ENCODE measurements around the gene RBBP8NL.

Gene RBBP8NL

DNA sequence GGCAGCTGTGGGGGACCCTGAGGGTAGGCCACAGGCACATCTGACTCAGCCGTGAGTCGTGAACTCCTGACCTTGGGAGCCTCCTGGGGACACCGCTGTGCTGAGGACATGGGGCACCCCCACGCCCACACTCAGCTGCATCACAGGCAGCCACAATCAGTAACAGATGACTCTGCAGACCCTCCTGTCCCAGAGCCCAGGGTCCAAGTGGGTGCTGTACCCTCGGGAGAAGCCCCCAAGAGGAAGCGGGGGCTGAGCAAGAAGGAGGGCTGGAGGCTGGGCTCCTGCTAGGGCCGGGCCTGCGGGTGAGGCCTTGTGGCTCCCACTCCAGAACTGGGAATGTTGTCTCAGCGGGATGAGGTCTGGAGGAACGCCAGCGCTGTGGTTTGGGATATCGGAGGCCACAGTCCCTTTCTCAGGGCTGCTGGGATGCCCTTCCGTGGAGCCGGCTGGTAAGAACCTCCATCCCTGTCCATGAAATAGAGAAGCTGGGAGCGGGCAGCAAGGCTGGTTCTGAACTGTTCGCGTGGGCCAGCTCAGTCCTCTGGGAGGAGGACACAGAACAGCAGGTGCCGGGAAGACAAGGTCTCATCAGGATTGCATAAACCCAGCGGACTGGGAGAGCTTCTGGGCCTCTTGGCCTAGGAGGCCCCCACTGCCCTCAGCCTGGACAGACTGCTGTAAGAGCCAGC lies 57.1 kb downstream of the RBBP8NL start:
- no peak for DNase-seq (ENCODE audit: low read depth)
- H3K4me3 ChIP-seq (ENCODE audit: low read depth, low read length), result no peak overlapping the region

DNA sequence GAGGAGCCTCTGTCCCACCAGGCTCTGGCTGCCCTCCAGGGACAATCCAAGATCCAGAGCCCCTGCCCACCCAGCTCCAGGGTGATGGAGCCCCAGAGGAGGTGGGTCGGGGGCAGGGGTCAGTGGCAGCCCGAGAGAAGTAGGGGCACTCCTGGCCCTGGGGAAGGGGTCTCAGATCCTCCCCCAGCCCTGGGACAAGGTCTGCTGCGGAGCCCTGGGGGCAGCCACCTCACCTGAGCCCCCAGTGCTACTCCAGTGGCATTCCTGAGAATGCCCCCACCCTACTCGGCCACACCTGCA lies 57.6 kb downstream of the RBBP8NL start:
- DNase-seq (ENCODE audit: low read depth), result no peak
- no peak overlapping the region for H3K4me3 ChIP-seq (ENCODE audit: low read depth, low read length)

DNA sequence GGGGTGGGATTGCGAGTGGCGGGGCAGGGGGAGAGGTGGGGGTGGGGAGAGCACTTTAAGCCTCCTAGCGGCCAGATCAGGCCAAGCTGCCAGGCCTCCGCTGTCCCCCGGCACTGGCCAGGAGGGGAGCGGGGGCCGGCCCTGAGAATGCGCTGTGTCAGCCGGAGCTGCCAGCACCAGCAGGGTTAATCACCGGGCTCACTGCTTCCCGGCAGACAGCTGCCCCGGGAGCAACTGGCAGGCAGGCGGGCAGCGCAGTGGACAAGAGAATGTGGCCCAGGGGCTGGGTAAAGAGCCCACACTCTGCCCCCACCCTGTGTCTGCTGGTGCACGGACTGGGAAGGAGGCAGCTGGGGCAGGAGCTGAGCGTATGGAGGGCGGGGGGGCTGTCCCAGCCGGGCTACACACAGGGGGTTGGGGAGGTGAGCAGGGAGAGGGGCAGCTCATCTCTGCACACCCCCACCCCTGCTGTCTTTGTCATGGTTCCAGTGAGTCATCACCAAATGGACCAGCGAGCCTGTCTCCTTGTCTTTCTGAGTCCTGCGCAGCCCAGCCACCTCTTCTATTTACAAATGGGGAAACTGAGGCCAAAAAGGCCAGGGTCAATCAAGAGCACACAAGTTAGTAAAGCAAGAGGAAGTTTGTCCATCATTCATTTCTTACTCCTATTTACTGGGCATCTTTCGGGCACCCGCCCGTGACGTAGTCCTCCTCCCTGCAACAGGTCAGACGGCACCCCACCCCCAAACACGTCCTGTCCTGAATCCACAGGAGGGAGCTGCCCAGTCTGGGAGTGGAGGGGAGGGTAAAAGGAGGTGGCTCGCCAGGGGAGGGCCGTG lies 58.1 kb downstream of the RBBP8NL start:
- peak overlapping the region; percentile 11 for H3K4me3 ChIP-seq (ENCODE audit: low read depth, low read length)
- DNase-seq (ENCODE audit: low read depth), result peak; percentile 39

DNA sequence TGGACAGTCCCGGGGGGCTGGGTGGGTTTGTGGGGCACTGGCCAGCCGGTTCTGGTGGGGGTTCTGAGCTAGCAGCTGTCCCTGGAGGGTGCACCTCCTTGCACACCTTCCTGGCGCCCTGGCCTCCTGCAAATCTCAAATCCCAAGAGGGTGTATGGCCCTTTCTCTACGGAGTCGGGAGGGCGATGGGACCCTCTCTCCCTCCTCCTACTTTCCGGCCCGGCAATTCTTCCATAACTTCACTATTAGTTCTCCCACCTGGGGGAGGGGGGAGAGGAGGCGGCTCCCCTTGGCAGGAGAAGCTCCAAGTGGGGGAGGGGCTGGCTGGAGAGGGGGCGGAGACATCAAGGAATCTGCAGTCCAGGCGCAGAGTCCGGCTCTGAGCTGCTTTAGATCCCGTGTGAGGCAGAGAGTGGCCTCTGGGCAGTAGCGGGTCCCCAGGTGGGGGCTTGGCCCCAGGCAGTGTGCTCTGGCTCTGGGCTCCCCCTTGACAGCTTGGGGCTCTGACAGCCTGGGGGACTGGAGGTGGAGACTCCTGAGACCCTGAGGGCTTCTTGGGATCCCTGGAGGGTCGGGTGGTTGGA lies 58.9 kb downstream of the RBBP8NL start:
- H3K4me3 ChIP-seq (ENCODE audit: low read depth, low read length), result peak overlapping the region; percentile 24
- DNase-seq (ENCODE audit: low read depth), result no peak

DNA sequence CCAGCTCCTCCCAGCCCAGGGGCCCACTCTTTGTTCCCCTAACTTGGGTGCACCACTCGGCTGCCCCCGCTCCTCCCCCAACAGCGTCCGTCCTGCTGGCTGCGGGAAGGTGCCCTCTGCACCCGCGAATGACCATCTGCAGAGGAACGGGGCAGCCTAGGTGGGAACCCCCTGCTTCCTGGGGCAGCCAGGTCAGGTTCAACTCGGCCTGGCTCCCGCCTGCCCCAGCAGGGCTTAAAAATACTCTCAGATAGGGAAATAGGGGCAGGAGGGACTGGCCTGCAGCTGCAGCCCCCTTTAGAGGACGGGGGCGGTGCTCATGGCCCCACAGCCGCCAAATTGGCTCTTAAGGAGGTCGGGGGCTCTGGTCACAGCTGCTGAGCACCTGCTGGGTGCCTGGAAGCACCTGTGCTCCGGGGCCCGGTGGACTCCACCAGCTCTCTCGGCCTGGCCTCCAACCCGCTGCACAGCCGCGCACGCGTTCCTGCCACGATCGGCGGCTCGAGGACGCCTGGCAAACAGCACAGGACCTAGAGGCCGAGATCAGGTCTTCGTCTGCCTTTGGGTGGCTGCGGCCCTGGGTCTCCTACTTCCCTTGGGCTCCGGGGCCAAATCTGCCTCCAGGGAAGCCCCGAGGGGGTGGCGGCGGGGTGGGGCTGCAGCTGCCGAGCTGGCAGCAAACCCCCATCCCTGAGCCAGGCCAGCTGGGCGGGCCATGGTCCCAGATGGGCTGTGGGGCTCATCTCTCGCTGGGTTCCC lies 59.5 kb downstream of the RBBP8NL start:
- H3K4me3 ChIP-seq (ENCODE audit: low read depth, low read length), result peak overlapping the region; percentile 37
- DNase-seq (ENCODE audit: low read depth), result no peak

DNA sequence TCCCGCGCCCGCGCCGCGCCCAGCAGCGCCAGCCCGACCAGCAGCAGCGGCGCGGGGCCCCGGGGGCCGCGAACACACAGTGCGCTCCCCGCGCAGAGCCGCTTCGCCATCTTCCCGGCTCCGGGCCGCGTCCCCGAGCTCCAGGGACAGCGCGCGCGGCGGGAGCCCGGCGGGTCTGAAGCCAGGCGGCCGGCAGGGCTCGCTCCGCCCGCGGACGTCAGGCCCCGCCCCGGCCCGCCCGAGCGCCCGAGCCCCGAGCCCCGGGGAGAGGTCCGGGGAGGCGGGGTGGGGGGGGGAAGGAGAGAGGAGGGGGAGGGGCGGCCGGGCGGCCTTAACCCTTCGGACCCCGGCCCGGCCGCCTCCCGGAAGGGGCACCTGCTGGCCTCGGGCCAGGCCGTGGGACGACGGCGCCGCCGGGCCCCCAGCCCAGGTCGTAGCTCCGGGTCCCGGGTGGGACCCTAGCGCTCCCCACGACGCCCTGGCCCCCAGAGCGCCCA lies 60.2 kb downstream of the RBBP8NL start, which contains the start of gene LAMA5:
TSS of gene LAMA5 (minus strand) at position 177 of the 497 bp plus-strand sequence. CDS start at position 110, 67 bp downstream.
- H3K4me3 ChIP-seq (ENCODE audit: low read depth, low read length), result peak within 1 kb of the TSS; percentile 64
- no peak for DNase-seq (ENCODE audit: low read depth)

DNA sequence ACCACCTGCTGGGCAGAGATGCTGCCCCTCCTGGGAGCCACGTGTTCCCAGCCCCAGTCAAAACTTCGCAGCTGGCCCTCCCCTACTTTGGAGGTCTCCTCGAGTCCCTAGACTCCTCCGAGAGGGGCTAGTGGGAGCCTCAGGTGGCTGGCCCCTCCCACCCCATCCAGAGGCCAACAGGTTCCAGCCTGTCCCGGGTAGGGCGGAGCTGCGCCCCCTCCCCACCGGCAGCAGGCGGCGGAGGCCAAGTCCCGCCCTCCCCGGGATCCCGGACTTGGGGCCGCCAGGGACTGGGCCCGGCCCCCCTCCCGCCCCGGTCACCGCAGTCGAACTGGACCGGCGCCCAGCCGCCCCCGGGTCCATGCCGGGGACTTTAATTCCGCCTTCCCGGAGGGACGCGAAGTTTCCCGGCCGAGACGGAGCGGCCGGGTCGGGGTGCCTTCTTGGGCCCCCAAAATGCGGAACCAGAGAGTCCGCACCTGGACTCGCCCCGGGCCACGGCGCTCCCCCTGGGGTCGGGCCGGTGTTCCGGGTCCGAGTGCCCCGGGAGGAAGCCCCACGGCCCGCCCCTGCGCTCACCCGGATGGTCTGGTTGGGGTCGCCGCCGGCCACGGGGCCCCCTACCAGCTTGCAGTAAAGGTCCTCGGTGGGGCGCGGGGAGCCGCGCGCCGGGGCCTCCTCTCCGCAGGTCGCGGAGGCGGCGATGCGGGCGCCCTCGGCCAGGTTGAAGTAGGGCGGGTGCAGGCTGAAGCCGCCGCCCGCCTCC lies 60.8 kb downstream of the RBBP8NL start:
- peak overlapping the region; percentile 64 for H3K4me3 ChIP-seq (ENCODE audit: low read depth, low read length)
- DNase-seq (ENCODE audit: low read depth), result no peak

DNA sequence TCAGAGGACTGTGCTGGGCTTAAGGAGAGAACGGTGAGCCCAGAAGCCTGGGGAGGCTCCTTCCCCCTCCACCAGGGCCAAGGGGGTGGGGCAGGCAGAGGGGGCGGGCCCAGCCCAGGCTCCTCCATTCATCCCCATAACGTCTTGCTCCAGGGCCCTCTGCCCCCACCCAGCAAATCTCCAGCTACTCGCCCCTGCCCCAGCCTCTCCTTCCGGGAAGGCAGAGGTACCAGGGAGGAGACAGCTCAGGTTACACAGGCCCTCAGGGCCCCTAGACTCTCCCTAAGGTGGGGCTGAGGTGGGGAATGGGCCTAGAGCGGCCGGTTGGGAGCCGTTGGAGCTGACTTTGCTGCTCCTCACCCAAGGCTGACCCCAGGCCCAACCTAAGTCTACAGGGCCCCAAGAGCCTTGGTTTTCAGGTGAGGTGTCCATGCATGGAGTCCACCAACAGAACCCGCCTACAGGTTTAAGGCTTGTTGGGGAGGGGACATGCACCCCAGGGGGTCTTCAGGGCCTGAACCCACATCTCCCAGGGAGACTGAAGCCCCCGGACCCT lies 61.4 kb downstream of the RBBP8NL start:
- no peak for DNase-seq (ENCODE audit: low read depth)
- peak overlapping the region; percentile 64 for H3K4me3 ChIP-seq (ENCODE audit: low read depth, low read length)

DNA sequence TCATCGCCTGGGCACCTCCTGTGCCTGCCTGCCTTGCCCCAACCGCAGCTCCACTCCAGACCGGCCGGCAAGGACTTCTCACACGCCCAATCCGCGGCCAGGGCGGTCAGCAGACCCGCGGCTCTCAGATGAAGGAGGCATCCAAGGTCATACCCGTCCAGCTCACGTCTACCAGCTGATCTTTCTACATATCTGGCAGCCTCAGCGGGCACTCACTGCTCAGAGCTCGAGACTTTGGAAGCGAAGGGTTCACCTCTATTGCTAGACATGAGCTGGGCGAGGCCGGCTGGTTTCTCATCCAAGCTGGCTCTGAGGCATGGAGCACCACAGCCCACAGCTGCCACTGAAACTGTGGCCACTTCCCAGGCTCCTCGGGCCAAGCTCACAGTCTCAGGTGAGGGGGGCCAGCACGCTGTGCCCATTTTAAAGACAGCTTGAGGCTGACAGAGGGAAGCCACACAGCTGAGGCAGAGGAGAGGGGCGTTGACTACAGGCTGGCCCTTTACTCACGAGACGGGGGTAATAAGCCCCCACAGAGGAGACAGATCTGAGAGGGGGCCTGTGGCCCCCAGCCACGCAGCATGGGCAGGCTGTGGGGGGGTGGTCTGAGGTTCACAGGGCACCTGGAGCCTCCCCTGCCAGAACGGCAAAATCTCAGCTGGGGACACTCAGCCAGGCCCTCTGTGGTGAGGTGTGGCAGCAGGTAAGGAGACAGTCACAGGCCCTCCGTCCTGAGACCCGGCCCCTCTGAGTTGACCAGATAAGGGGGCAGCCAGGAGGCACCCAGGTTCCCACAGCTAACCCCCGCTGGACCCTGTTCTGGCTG lies 62.2 kb downstream of the RBBP8NL start:
- no peak for DNase-seq (ENCODE audit: low read depth)
- no peak overlapping the region for H3K4me3 ChIP-seq (ENCODE audit: low read depth, low read length)

DNA sequence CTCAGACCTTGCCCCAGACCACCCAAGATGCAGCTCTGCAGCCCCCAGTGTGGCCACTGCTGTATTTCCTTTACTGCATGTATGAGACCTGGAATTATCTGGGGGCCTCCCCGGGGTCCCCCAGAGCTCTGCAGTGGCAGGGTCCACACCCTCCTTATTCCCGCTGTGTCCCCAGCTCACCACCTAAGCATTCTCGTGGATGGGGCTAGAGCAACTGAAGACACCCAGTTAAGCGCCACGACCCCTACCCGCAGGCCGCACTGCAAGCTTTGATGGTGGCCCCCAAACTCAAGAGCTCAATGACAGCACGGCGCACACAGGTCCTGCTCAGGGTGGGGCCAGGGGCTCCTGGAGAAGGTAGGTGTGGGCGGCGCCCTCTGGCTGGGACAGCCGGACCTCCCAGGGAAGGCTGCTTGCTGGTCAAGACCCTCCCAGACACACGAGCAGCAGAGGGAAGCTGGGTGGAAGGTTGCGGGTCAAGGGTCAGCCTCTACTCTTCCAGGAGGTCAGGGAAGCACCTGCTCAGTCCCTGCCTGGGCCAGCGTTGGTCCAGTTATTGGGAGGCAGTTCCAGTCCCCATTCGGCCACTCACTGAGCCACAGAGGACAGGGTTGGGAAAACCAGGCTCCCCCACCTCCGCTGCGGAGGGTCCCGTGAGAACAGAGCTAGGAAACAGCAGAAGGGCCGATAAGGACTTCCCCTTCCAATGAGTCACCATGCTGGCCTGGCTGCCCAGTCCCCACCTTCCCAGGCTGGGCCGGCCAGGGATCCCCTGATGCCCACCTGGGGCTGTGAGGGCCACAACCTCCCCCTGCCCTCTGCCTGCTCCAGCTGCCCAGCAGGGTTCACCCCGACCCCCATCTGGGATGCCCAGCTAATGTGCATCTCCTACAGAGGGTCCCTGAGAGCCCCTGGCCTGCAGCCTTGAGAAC lies 63.2 kb downstream of the RBBP8NL start:
- H3K4me3 ChIP-seq (ENCODE audit: low read depth, low read length), result no peak overlapping the region
- no peak for DNase-seq (ENCODE audit: low read depth)

DNA sequence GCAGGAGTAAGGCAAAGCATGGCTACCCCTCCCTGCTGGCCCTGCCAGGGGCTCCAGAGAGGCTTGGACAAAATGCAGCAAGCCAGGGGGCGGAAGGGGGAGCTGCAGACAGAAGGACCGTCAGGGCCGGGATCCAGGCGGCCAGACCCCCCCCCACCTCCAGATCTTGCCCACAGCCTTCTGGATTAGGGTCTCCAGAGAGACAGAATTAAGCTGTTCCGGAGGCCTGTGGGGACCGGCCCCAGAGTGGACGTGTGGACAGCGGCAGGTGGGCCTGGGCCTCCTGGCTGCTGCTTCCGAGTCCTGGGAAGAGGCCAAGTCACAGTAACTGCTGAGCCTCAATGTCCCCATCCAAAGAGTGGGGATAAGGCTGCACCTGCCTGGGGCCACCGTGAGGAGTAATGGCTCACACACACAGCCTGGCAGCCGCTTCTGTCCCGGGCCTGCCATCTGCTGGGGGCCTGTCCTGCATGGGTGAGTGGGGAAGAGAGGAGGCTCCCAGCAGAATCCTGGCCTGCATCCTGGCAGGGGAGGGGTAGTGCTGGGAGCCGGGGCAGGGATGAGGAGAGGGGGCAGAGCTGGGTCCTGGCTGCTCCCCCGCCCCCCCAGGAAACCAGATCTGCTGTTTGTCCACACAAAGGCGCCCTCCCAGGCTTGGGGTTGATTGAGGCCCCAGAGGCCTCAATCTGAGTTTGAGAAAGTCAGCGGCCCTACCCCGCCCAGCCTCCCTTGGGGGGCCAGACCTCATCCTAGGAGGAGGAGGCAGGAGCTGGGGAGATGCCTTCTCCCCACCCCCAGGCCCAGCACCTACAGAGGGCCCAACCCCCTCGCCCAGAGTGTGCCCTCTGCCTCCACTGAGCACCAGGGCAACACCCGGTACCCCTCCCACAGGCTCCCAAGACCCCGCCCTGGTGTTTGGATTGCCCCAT lies 64.1 kb downstream of the RBBP8NL start:
- H3K4me3 ChIP-seq (ENCODE audit: low read depth, low read length), result no peak overlapping the region

DNA sequence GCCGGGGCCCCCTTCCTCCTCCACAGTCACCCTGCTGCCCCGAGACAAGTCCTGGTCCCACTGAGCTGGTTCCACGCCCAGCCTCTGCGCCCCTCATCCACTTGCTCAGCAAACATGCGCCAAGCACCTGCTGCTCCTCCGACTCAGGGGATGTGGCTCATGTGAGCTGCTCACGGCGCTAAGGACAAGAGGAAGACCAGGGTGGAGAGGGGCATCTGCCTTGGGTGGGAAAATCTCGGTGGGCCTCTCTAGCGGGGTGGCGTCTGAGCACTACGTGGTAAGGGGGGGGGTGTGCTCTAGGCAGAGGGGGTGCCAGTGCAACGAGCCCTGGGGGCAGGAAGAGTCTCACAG lies 64.8 kb downstream of the RBBP8NL start:
- no peak for DNase-seq (ENCODE audit: low read depth)
- no peak overlapping the region for H3K4me3 ChIP-seq (ENCODE audit: low read depth, low read length)

More for the DNA sequence above, 64.1 kb downstream of the RBBP8NL start:
- no peak for DNase-seq (ENCODE audit: low read depth)

DNA sequence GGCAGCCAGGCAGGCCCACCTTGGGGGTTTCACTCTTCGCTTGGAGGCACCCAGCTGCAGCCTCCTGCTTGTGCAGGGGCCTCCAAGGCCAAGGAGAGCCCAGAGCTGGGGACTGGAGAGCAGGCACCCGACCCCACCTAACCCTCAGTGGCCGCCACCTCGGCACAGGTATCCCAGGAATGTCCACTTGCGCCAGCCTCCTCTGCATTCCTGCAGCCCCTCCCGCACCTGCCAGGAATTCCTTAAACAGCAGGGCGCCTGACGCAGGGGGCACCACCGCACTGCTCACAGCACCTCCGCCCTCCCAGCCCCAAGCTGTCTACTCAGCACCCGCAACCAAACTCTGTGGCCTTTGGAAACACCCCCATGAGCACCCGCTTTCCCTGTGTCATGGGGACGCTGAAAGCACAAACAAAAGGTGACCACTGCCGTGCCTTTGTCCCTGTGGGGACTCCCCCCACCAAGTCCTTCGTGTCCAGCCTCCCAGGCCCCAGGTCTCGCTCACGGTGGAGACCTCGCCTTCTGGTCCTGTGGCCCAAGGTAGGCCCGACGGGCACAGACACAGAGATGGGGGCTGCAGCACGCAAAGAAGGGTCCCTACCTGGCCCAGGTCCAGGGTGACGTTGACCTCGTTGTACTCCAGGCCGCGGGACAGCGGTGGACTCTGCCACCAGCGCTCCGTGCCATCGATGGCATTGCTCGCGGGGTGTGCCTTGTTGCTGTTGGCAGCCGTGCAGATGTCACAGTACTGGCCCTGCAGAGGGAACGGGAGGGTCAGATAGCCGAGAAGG lies 65.3 kb downstream of the RBBP8NL start:
- H3K4me3 ChIP-seq (ENCODE audit: low read depth, low read length), result no peak overlapping the region
- no peak for DNase-seq (ENCODE audit: low read depth)

DNA sequence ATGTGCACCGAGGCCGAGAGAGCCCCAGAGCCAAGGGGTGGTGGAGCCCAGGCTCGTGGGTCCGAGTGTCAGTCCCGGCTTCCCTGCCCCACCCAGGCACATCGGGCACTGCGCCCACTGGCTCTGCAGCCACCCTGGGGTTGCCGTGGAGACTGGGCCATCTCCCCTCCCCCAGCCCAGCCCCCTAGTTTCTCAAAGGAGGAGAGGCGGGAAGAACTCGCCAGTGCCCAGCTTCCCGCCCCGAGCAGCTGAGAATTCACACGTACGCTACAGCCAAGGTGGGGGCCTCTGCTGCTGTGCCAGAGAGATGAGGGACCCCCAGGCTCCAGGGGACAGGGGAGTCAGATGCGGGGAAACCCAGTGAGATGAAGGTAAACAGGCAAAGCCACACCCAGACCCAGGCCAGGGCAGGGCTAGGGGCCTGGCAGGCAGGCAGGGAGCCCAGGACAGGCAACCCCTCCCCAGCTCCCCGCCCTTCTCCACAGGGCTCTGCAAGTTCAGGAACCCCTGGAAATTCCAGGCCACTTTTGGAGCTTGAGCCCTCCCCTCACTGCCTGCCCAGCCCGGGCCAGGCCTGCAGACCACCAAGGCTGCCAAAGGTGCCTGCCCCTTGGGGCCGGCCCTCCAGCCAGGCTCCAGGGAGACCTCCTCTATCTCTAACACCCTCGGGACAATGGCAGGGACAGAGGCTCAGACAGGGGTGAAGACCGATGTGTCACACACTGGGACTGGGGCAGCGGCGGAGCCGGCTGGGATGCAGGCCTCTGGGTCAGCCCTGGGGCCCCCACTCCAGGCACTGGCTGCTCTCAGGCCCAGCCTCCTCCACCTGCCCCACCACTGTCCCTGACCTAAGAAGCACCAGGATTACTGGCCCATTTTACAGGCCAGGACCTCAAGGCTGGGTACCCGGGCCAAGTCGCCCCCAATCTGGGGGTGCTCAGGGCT lies 66.2 kb downstream of the RBBP8NL start:
- DNase-seq (ENCODE audit: low read depth), result no peak
- no peak overlapping the region for H3K4me3 ChIP-seq (ENCODE audit: low read depth, low read length)

Data from skeletal muscle cell (primary cell).